Measurements from ENCODE around the gene EPYC.

EPYC gene

GRCh38 chr12:91019455-91019854, 14.7 kb upstream of the EPYC start:
- Histone ChIP-seq H3K4me1 (ENCODE audit: control insufficient read depth, insufficient read depth, low read length, unreplicated experiment) (no peaks in the 10 kb centered on the region), H3K27me3 (ENCODE audit: insufficient read depth, low read length) (no peaks in the 10 kb centered on the region), H3K27ac (ENCODE audit: low read depth, low read length) (no peak overlapping the region), H3K4me3 (ENCODE audit: low read depth, low read length) (no peak overlapping the region), H2AFZ (ENCODE audit: low read length, unreplicated experiment) (no peak overlapping the region), H3K36me3 (ENCODE audit: insufficient read depth, low read length) (no peaks in the 10 kb centered on the region), H3K79me2 (ENCODE audit: control insufficient read depth, insufficient read depth, low read length, unreplicated experiment) (no peaks in the 10 kb centered on the region)

- no peaks in the 10 kb centered on the region for H3K79me2 ChIP-seq (ENCODE audit: control insufficient read depth, insufficient read depth, low read length, unreplicated experiment)
- H3K27me3 ChIP-seq (ENCODE audit: insufficient read depth, low read length) = no peaks in the 10 kb centered on the region
- H3K36me3 ChIP-seq (ENCODE audit: insufficient read depth, low read length) = no peaks in the 10 kb centered on the region
- H3K4me1 ChIP-seq (ENCODE audit: control insufficient read depth, insufficient read depth, low read length, unreplicated experiment) = no peaks in the 10 kb centered on the region
- H2AFZ ChIP-seq (ENCODE audit: low read length, unreplicated experiment) = no peak overlapping the region
- H3K27ac ChIP-seq (ENCODE audit: low read depth, low read length) = no peak overlapping the region
- no peak overlapping the region for H3K4me3 ChIP-seq (ENCODE audit: low read depth, low read length)
Measured at GRCh38 chr12:91017511-91018263, 12.9 kb upstream of the EPYC start.

- no peaks in the 10 kb centered on the region for H3K79me2 ChIP-seq (ENCODE audit: control insufficient read depth, insufficient read depth, low read length, unreplicated experiment)
- no peaks in the 10 kb centered on the region for H3K4me1 ChIP-seq (ENCODE audit: control insufficient read depth, insufficient read depth, low read length, unreplicated experiment)
- H3K4me3 ChIP-seq (ENCODE audit: low read depth, low read length) = no peak overlapping the region
- no peaks in the 10 kb centered on the region for H3K36me3 ChIP-seq (ENCODE audit: insufficient read depth, low read length)
- no peak overlapping the region for H2AFZ ChIP-seq (ENCODE audit: low read length, unreplicated experiment)
- H3K27ac ChIP-seq (ENCODE audit: low read depth, low read length) = no peak overlapping the region
- no peaks in the 10 kb centered on the region for H3K27me3 ChIP-seq (ENCODE audit: insufficient read depth, low read length)
Measured at GRCh38 chr12:91017043-91017442, 12.3 kb upstream of the EPYC start.

DNA sequence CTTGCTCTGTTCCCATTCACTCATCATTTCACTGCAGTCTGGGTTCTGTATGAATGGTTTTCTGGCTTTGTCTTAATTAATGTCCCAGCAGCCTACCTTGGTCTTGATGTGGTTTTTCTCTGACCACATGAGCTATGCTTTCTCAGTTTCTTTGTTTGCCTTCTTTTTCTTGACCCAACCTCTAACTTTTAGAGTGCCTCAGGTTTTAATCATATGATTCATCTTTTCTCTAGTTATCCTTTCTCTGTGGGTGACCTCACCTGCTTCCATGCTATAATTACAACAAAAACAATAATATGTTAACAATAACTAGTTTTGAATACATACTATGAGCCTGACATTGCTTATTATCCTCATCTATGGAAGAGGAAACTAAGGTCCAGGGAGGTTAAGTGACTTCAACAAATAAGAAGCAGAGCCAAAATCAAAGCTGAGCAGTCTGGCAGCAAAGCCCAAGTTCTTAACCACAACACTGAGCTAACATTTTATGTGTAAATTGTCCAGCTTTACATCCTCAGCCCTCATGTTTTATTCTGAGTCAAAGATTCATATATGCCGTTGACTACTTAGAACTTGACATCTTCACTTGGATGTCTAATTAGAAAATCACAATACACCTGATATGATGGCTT, 4.7 kb upstream of the EPYC start:
- Histone ChIP-seq H3K27me3 (ENCODE audit: insufficient read depth, low read length) (no peaks in the 10 kb centered on the region), H3K4me3 (ENCODE audit: low read depth, low read length) (no peak overlapping the region), H3K79me2 (ENCODE audit: control insufficient read depth, insufficient read depth, low read length, unreplicated experiment) (no peaks in the 10 kb centered on the region)

DNA sequence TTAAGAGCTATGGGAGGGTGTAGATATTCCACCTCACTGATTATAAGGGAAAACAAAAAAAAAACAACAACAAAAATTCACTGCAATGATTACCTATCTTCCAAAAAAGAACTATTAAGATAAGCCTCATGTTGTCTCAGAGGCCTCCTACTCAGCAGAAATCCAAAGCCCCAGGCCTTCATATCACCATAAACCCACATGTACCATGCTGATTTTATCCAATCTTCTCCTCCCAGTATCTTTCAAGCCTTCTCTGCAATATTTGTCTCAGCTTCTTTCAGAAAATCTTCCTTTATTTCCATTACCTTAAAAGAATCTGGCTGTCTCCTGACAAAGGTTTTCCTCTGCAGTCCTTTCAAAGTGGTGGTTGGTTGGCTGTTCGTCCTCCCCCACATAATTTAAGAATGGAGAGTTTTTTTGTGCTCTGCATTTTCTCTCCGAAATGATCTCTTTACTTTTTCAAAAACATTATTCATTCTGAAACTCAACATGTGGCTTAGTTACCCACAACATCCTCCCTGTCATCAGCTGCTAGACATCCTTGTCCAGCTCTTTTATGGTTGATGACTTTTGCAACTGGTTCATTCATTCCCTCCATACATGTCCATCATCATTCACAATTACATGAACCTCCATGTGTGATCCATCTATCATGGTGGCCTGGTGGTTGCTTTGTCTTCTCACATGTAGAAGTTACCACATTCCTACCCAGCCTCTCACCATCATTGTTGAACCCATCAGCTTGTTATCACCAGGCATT, 2.9 kb upstream of the EPYC start:
- H3K36me3 ChIP-seq (ENCODE audit: insufficient read depth, low read length) = no peaks in the 10 kb centered on the region
- H3K27me3 ChIP-seq (ENCODE audit: insufficient read depth, low read length) = no peaks in the 10 kb centered on the region
- no peaks in the 10 kb centered on the region for H3K79me2 ChIP-seq (ENCODE audit: control insufficient read depth, insufficient read depth, low read length, unreplicated experiment)
- H2AFZ ChIP-seq (ENCODE audit: low read length, unreplicated experiment) = no peak overlapping the region
- H3K4me1 ChIP-seq (ENCODE audit: control insufficient read depth, insufficient read depth, low read length, unreplicated experiment) = no peaks in the 10 kb centered on the region
- H3K4me3 ChIP-seq (ENCODE audit: low read depth, low read length) = no peak overlapping the region
- H3K27ac ChIP-seq (ENCODE audit: low read depth, low read length) = no peak overlapping the region

More for the DNA sequence above, 4.7 kb upstream of the EPYC start:
- Histone ChIP-seq H3K36me3 (ENCODE audit: insufficient read depth, low read length) (no peaks in the 10 kb centered on the region), H3K27ac (ENCODE audit: low read depth, low read length) (no peak overlapping the region), H3K4me1 (ENCODE audit: control insufficient read depth, insufficient read depth, low read length, unreplicated experiment) (no peaks in the 10 kb centered on the region), H2AFZ (ENCODE audit: low read length, unreplicated experiment) (no peak overlapping the region)

GRCh38 chr12:91003737-91004136, 1.0 kb downstream of the EPYC start:
- no peaks in the 10 kb centered on the region for H3K27me3 ChIP-seq (ENCODE audit: insufficient read depth, low read length)
- no peak overlapping the region for H2AFZ ChIP-seq (ENCODE audit: low read length, unreplicated experiment)
- no peaks in the 10 kb centered on the region for H3K4me1 ChIP-seq (ENCODE audit: control insufficient read depth, insufficient read depth, low read length, unreplicated experiment)
- no peak overlapping the region for H3K27ac ChIP-seq (ENCODE audit: low read depth, low read length)
- no peaks in the 10 kb centered on the region for H3K36me3 ChIP-seq (ENCODE audit: insufficient read depth, low read length)
- no peak overlapping the region for H3K4me3 ChIP-seq (ENCODE audit: low read depth, low read length)
- H3K79me2 ChIP-seq (ENCODE audit: control insufficient read depth, insufficient read depth, low read length, unreplicated experiment) = no peaks in the 10 kb centered on the region

DNA sequence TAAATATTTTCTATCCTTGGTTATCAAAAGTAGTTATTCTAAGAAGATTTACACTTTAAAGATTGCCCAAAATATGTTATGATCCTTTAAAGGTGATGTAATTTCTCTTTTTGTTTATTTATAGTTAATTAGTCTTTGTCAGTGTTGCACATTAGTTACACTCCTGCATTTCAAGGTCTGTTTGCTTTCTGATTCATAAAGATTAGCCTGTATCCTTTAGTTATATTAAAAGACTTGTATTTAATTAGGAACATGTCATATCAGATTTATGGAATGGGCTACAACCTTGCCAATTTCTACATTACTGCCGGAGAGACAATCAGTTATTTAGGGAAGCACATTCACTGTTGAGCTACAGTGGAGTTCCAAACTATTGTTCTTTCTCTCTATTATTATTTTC, 3.5 kb downstream of the EPYC start:
- Histone ChIP-seq H3K79me2 (ENCODE audit: control insufficient read depth, insufficient read depth, low read length, unreplicated experiment) (no peaks in the 10 kb centered on the region), H2AFZ (ENCODE audit: low read length, unreplicated experiment) (no peak overlapping the region), H3K4me1 (ENCODE audit: control insufficient read depth, insufficient read depth, low read length, unreplicated experiment) (no peaks in the 10 kb centered on the region), H3K4me3 (ENCODE audit: low read depth, low read length) (no peak overlapping the region), H3K36me3 (ENCODE audit: insufficient read depth, low read length) (no peaks in the 10 kb centered on the region), H3K27ac (ENCODE audit: low read depth, low read length) (no peak overlapping the region), H3K27me3 (ENCODE audit: insufficient read depth, low read length) (no peaks in the 10 kb centered on the region)

- H3K36me3 ChIP-seq (ENCODE audit: insufficient read depth, low read length) = no peaks in the 10 kb centered on the region
- no peak overlapping the region for H2AFZ ChIP-seq (ENCODE audit: low read length, unreplicated experiment)
- no peaks in the 10 kb centered on the region for H3K79me2 ChIP-seq (ENCODE audit: control insufficient read depth, insufficient read depth, low read length, unreplicated experiment)
- H3K27ac ChIP-seq (ENCODE audit: low read depth, low read length) = no peak overlapping the region
- no peak overlapping the region for H3K4me3 ChIP-seq (ENCODE audit: low read depth, low read length)
- no peaks in the 10 kb centered on the region for H3K27me3 ChIP-seq (ENCODE audit: insufficient read depth, low read length)
- H3K4me1 ChIP-seq (ENCODE audit: control insufficient read depth, insufficient read depth, low read length, unreplicated experiment) = peaks cover 3% of the 10 kb centered on the region
Measured at GRCh38 chr12:90999966-91000365, 4.8 kb downstream of the EPYC start.

- H3K27ac ChIP-seq (ENCODE audit: low read depth, low read length) = no peak overlapping the region
- H3K27me3 ChIP-seq (ENCODE audit: insufficient read depth, low read length) = no peaks in the 10 kb centered on the region
- H3K4me1 ChIP-seq (ENCODE audit: control insufficient read depth, insufficient read depth, low read length, unreplicated experiment) = peaks cover 3% of the 10 kb centered on the region
- H2AFZ ChIP-seq (ENCODE audit: low read length, unreplicated experiment) = no peak overlapping the region
- H3K4me3 ChIP-seq (ENCODE audit: low read depth, low read length) = no peak overlapping the region
- no peaks in the 10 kb centered on the region for H3K36me3 ChIP-seq (ENCODE audit: insufficient read depth, low read length)
- H3K79me2 ChIP-seq (ENCODE audit: control insufficient read depth, insufficient read depth, low read length, unreplicated experiment) = no peaks in the 10 kb centered on the region
Measured at GRCh38 chr12:90999527-90999926, 5.2 kb downstream of the EPYC start.

DNA sequence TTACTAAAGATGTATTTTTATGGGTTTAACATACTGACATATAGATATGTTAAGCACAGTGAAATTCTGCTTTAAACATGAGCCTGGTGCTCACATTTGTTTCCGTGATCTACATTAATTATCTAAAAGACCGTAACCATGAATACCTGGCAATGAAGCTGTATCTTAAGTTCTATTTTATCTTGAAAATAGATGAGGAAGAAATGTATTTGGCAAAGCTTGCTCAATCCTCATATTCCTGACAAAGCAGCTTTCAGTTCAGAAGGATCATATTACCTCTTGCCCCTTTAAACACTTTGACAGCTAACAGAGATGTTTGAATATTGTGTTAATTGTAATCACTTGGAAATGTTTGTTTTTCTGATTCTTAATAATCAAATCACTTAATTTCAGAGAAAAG, 9.8 kb downstream of the EPYC start:
- Histone ChIP-seq H3K27me3 (ENCODE audit: insufficient read depth, low read length) (no peaks in the 10 kb centered on the region), H3K4me1 (ENCODE audit: control insufficient read depth, insufficient read depth, low read length, unreplicated experiment) (peaks cover 3% of the 10 kb centered on the region), H3K27ac (ENCODE audit: low read depth, low read length) (no peak overlapping the region), H3K36me3 (ENCODE audit: insufficient read depth, low read length) (no peaks in the 10 kb centered on the region), H3K79me2 (ENCODE audit: control insufficient read depth, insufficient read depth, low read length, unreplicated experiment) (no peaks in the 10 kb centered on the region), H3K4me3 (ENCODE audit: low read depth, low read length) (no peak overlapping the region), H2AFZ (ENCODE audit: low read length, unreplicated experiment) (peak overlapping the region; percentile 34)

Data from ACC112 (cell line).